ENCODE measurements around the gene KRT75.
"Not testable (repeated sequence)": the region's sequence is repeated elsewhere in the genome, so short reads cannot be mapped to it uniquely, and the experiment has no call there.

KRT75 gene

GRCh38 chr12:52434081-52434733 lies at the start of gene KRT75:
KRT75 (minus strand) TSS chr12:52434371; CDS start chr12:52434304, 67 bp downstream.
- DNase-seq (ENCODE audit: low read depth): no peak

GRCh38 chr12:52480073-52480472 lies 45.9 kb upstream of the KRT75 start:
- DNase-seq (ENCODE audit: low read depth): no peak

- no peak for DNase-seq (ENCODE audit: low read depth)
Observed at GRCh38 chr12:52477651-52478050, 43.5 kb upstream of the KRT75 start.

GRCh38 chr12:52474212-52474611 lies 40.0 kb upstream of the KRT75 start:
- no peak for DNase-seq (ENCODE audit: low read depth)

- DNase-seq (ENCODE audit: low read depth): no peak
Observed at GRCh38 chr12:52473768-52474167, 39.6 kb upstream of the KRT75 start, which contains the start of gene KRT6C. KRT6C (minus strand) TSS chr12:52473805; CDS start chr12:52473737, 68 bp downstream.

- no peak for DNase-seq (ENCODE audit: low read depth)
Observed at GRCh38 chr12:52469853-52470252, 35.7 kb upstream of the KRT75 start.

GRCh38 chr12:52464897-52465296 lies 30.7 kb upstream of the KRT75 start:
- no peak for DNase-seq (ENCODE audit: low read depth)

- no peak for DNase-seq (ENCODE audit: low read depth)
Observed at GRCh38 chr12:52461693-52462092, 27.5 kb upstream of the KRT75 start.

- DNase-seq (ENCODE audit: low read depth): no peak
Observed at GRCh38 chr12:52458861-52459260, 24.7 kb upstream of the KRT75 start.

- no peak for DNase-seq (ENCODE audit: low read depth)
Observed at GRCh38 chr12:52455821-52456220, 21.6 kb upstream of the KRT75 start.

GRCh38 chr12:52454411-52455201 lies 20.4 kb upstream of the KRT75 start:
- DNase-seq (ENCODE audit: low read depth): no peak

- DNase-seq (ENCODE audit: low read depth): no peak
Observed at GRCh38 chr12:52452101-52452500, 17.9 kb upstream of the KRT75 start, which contains the start of gene KRT6B. KRT6B (minus strand) TSS chr12:52452146; CDS start chr12:52452078, 68 bp downstream.

- DNase-seq (ENCODE audit: low read depth): no peak
Observed at GRCh38 chr12:52448228-52448627, 14.1 kb upstream of the KRT75 start.

GRCh38 chr12:52447196-52447595 lies 13.0 kb upstream of the KRT75 start:
- DNase-seq (ENCODE audit: low read depth): not testable (repeated sequence)

GRCh38 chr12:52446367-52447045 lies 12.3 kb upstream of the KRT75 start:
- DNase-seq (ENCODE audit: low read depth): no peak

GRCh38 chr12:52445876-52446275 lies 11.7 kb upstream of the KRT75 start:
- no peak for DNase-seq (ENCODE audit: low read depth)

GRCh38 chr12:52444647-52445595 lies 10.8 kb upstream of the KRT75 start:
- DNase-seq (ENCODE audit: low read depth): no peak

- no peak for DNase-seq (ENCODE audit: low read depth)
Observed at GRCh38 chr12:52443966-52444365, 9.8 kb upstream of the KRT75 start.

- DNase-seq (ENCODE audit: low read depth): no peak
Observed at GRCh38 chr12:52442600-52443061, 8.5 kb upstream of the KRT75 start.

GRCh38 chr12:52441320-52441911 lies 7.2 kb upstream of the KRT75 start:
- no peak for DNase-seq (ENCODE audit: low read depth)

- no peak for DNase-seq (ENCODE audit: low read depth)
Observed at GRCh38 chr12:52440821-52441319, 6.7 kb upstream of the KRT75 start.
